SK-N-SH treated with all-trans-retinoic acid at 6 μM for 48 hours (cell line): ENCODE data around the gene RABGGTA.

Experiments used
- OSR1 ChIP-seq: fragments of 250-450 bp; sonication (Bioruptor Pico); IDR thresholded peaks from 2 replicates; pipeline ENCODE4 v1.8.0; 2022; ENCODE audit warnings: moderate library complexity, mild to moderate bottlenecking, inconsistent platforms
- TOX ChIP-seq: fragments of 250-450 bp; sonication (Bioruptor Pico); IDR thresholded peaks from 2 replicates; pipeline ENCODE4 v1.8.0; 2021; ENCODE audit warnings: mild to moderate bottlenecking, moderate library complexity, borderline replicate concordance
- TF ChIP-seq, protein P1 (sequence below): fragments of 250-450 bp; sonication (Bioruptor Pico); IDR thresholded peaks from 2 replicates; pipeline ENCODE4 v1.5.1; 2021; ENCODE audit warnings: mild to moderate bottlenecking, moderate library complexity

DNA sequence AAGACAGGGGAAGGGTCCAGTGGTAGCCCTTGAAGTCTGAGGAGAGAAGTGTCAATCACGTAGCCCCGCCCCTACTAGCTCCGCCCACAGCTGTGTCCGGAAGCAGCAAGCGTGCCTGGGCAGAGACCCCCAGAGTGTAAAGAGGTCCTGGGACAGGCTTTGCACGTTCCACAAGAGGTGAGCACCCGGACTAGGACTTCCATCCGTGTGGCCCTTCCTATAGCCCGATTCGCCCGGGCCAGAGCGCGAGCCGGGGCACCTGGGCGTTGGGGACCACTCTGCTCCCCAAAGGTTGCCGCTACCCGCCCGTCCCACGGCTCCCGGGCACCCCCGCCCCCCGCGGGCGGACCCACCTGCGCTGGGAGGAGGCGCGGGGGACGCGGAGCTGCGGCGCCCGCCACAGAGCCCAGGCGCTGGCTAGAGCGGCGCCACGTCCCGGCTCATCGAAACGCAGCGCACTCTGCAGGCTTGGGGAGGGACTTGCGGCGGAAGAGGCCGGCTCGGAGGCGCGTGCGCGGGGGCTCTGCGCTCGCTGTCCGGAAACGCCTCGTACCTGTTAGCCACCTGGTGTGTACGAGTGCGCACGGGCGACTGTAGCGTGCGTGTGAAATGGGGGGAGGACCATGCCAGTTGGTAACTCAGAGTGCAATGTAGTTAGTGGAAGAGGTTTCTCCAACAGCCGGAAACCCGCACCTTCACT, at the start of gene RABGGTA:
- no peak for TF ChIP-seq TOX (CRISPR knock-in tag)
- TF ChIP-seq, protein P1, sequence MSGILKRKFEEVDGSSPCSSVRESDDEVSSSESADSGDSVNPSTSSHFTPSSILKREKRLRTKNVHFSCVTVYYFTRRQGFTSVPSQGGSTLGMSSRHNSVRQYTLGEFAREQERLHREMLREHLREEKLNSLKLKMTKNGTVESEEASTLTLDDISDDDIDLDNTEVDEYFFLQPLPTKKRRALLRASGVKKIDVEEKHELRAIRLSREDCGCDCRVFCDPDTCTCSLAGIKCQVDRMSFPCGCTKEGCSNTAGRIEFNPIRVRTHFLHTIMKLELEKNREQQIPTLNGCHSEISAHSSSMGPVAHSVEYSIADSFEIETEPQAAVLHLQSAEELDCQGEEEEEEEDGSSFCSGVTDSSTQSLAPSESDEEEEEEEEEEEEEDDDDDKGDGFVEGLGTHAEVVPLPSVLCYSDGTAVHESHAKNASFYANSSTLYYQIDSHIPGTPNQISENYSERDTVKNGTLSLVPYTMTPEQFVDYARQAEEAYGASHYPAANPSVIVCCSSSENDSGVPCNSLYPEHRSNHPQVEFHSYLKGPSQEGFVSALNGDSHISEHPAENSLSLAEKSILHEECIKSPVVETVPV (CRISPR knock-in tag) = no peak
- no peak for TF ChIP-seq OSR1
